RWPE2 (cell line): ENCODE results near the gene HMX2.

Source experiments
- ATAC-seq: fragments of 200-7000 bp; cut with Tn5 transposase; 3 replicates; pipeline ENCODE4 v1.9.1; 2021; ENCODE audit warnings: low read depth
- DNase-seq: peaks from one replicate; pipeline ENCODE4 v3.0.0-alpha.2; 2020; ENCODE audit warnings: low spot score
- H3K27ac ChIP-seq: fragments of 450-650 bp; 2 replicates; pipeline ENCODE4 v1.5.1; 2017; ENCODE audit warnings: mild to moderate bottlenecking; ENCODE audit not compliant: poor library complexity, severe bottlenecking
- H3K27me3 ChIP-seq: fragments of 250-450 bp; sonication (Bioruptor Pico); 2 replicates; pipeline ENCODE4 v1.5.1; 2021; ENCODE audit warnings: mild to moderate bottlenecking, moderate library complexity; ENCODE audit not compliant: insufficient read depth, poor library complexity, severe bottlenecking
- H3K36me3 ChIP-seq: fragments of 250-450 bp; sonication (Bioruptor Pico); 2 replicates; pipeline ENCODE4 v1.5.1; 2020; ENCODE audit warnings: low read depth, mild to moderate bottlenecking, moderate library complexity
- H3K4me1 ChIP-seq: fragments of 250-450 bp; sonication (Bioruptor Pico); 2 replicates; pipeline ENCODE4 v1.5.1; 2021; ENCODE audit warnings: mild to moderate bottlenecking, moderate library complexity; ENCODE audit not compliant: insufficient read depth, poor library complexity, severe bottlenecking
- H3K4me3 ChIP-seq: fragments of 250-450 bp; sonication (Bioruptor Pico); 2 replicates; pipeline ENCODE4 v1.5.1; 2021; ENCODE audit warnings: mild to moderate bottlenecking, moderate library complexity; ENCODE audit not compliant: severe bottlenecking
- H3K9me3 ChIP-seq: fragments of 250-450 bp; sonication (Bioruptor Pico); 2 replicates; pipeline ENCODE4 v1.5.1; 2021; ENCODE audit warnings: mild to moderate bottlenecking, moderate library complexity; ENCODE audit not compliant: severe bottlenecking
- TF ChIP-seq, protein P1 (sequence below): fragments of 450-650 bp; IDR thresholded peaks from one replicate; pipeline ENCODE4 v1.5.1; 2017; ENCODE audit warnings: mild to moderate bottlenecking, moderate library complexity; ENCODE audit not compliant: poor library complexity, severe bottlenecking

HMX2 gene

DNA sequence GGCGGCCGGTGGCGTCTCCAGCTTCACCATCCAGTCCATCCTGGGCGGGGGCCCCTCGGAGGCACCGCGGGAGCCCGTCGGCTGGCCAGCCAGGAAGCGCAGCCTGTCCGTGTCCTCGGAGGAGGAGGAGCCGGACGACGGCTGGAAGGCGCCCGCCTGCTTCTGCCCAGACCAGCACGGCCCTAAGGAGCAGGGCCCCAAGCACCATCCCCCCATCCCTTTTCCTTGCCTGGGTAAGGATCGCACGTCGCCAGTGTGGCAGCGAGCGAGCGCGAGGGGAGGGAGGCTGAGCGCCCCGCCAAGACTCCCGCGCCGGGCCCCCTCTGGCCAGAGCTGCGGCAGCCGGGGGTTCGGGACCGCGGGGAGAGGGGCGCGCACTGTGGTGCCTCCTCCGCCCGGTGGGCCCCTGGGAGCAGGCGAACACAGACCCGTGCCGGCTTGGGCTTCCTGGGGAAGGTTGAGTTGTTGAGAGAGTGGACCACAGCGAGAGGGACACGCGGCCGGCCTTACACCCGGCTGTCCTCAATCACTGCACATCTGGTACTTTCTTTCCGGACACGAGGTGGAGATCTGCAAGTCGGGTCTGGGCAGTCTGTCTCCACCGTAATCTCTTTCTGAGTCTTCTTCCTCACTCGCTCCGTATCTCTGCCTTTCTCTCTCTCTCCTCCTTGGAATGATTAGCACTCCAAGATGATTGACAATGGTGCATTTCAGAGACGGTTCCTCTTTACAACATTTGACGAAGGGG is 652 bp downstream of the HMX2 start:
- H3K27me3 ChIP-seq = peaks cover 91% of the 10 kb centered on the region

GRCh38 chr10:123149162-123149567 is 1.2 kb downstream of the HMX2 start:
- Histone ChIP-seq H3K36me3 (no peaks in the 10 kb centered on the region), H3K27me3 (peaks cover 85% of the 10 kb centered on the region), H3K4me1 (no peaks in the 10 kb centered on the region), H3K4me3 (no peak overlapping the region), H3K27ac (no peak overlapping the region), H3K9me3 (no peaks in the 10 kb centered on the region)
- DNase-seq = no peak
- ATAC-seq = no peak
- TF ChIP-seq, protein P1, sequence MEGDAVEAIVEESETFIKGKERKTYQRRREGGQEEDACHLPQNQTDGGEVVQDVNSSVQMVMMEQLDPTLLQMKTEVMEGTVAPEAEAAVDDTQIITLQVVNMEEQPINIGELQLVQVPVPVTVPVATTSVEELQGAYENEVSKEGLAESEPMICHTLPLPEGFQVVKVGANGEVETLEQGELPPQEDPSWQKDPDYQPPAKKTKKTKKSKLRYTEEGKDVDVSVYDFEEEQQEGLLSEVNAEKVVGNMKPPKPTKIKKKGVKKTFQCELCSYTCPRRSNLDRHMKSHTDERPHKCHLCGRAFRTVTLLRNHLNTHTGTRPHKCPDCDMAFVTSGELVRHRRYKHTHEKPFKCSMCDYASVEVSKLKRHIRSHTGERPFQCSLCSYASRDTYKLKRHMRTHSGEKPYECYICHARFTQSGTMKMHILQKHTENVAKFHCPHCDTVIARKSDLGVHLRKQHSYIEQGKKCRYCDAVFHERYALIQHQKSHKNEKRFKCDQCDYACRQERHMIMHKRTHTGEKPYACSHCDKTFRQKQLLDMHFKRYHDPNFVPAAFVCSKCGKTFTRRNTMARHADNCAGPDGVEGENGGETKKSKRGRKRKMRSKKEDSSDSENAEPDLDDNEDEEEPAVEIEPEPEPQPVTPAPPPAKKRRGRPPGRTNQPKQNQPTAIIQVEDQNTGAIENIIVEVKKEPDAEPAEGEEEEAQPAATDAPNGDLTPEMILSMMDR = no peak

More for the DNA sequence above, 652 bp downstream of the HMX2 start:
- Histone ChIP-seq H3K4me3 (no peak overlapping the region), H3K9me3 (no peaks in the 10 kb centered on the region), H3K36me3 (no peaks in the 10 kb centered on the region), H3K4me1 (no peaks in the 10 kb centered on the region), H3K27ac (no peak overlapping the region)
- TF ChIP-seq, protein P1 = no peak
- DNase-seq (no peak), ATAC-seq (peak; percentile 25)

- no peaks in the 10 kb centered on the region for H3K9me3 ChIP-seq
- peaks cover 80% of the 10 kb centered on the region for H3K27me3 ChIP-seq
- peak overlapping the region; percentile 16 for H3K4me3 ChIP-seq
- no peak overlapping the region for H3K27ac ChIP-seq
- H3K4me1 ChIP-seq = no peaks in the 10 kb centered on the region
- no peak for ATAC-seq
- TF ChIP-seq, protein P1 = no peak
- H3K36me3 ChIP-seq = no peaks in the 10 kb centered on the region
- no peak for DNase-seq
These were observed 1.8 kb downstream of the HMX2 start for GRCh38 chr10:123149568-123150270.

- DNase-seq = no peak
- Histone ChIP-seq H3K4me1 (no peaks in the 10 kb centered on the region), H3K27me3 (peaks cover 73% of the 10 kb centered on the region), H3K4me3 (no peak overlapping the region), H3K36me3 (peaks cover 6% of the 10 kb centered on the region), H3K9me3 (no peaks in the 10 kb centered on the region), H3K27ac (no peak overlapping the region)
- ATAC-seq = no peak
- TF ChIP-seq, protein P1 = no peak
These were observed 2.5 kb downstream of the HMX2 start for GRCh38 chr10:123150271-123150985.
